K562 (cell line): Measurements from ENCODE around the gene CFHR1.

Experiments
- ATF2 ChIP-seq: sonication (generic); formaldehyde crosslinking; IDR thresholded peaks from 2 replicates; pipeline ENCODE4 v1.8.1; 2022; ENCODE audit warnings: missing genetic modification reagents
- BACH1 ChIP-seq: fragments of 200-800 bp; sonication (Bioruptor generic); IDR thresholded peaks from 2 replicates; pipeline ENCODE4 v1.6.1; 2016; ENCODE audit warnings: missing genetic modification characterization, missing compliant biosample characterization
- CCAR2 ChIP-seq: fragments of 200-400 bp; formaldehyde crosslinking; IDR thresholded peaks from 2 replicates; pipeline ENCODE4 v1.6.1; 2017; ENCODE audit warnings: mild to moderate bottlenecking, low read depth, low read length
- CTCF ChIP-seq, 3 experiments: IDR thresholded peaks in 2 of 3; conservative IDR thresholded peaks in 1 of 3; 2 replicates each; pipeline ENCODE4 v1.5.1; 2011 to 2012; ENCODE audit warnings: low read length in 3 of 3, mild to moderate bottlenecking in 3 of 3, control low read depth in 2 of 3, improper control_type of control experiment in 1 of 3, inconsistent platforms in 1 of 3, low read depth in 1 of 3, mixed read lengths in 1 of 3, moderate library complexity in 1 of 3; ENCODE audit not compliant: insufficient read depth in 2 of 3
- MAFK ChIP-seq: IDR thresholded peaks from 2 replicates; pipeline ENCODE4 v1.6.1; 2011; ENCODE audit warnings: low read length, improper control_type of control experiment
- NR1H2 ChIP-seq: sonication (generic); formaldehyde crosslinking; IDR thresholded peaks from 2 replicates; pipeline ENCODE4 v1.4.0; 2020; ENCODE audit warnings: mild to moderate bottlenecking, missing genetic modification reagents
- RAD51 ChIP-seq: fragments of 450-650 bp; IDR thresholded peaks from 2 replicates; pipeline ENCODE4 v1.7.1; 2016; ENCODE audit warnings: low read depth, mild to moderate bottlenecking, borderline replicate concordance
- ZNF431 ChIP-seq: sonication (generic); formaldehyde crosslinking; IDR thresholded peaks from 2 replicates; pipeline ENCODE4 v1.8.0; 2022; ENCODE audit warnings: mild to moderate bottlenecking, missing genetic modification reagents

DNA sequence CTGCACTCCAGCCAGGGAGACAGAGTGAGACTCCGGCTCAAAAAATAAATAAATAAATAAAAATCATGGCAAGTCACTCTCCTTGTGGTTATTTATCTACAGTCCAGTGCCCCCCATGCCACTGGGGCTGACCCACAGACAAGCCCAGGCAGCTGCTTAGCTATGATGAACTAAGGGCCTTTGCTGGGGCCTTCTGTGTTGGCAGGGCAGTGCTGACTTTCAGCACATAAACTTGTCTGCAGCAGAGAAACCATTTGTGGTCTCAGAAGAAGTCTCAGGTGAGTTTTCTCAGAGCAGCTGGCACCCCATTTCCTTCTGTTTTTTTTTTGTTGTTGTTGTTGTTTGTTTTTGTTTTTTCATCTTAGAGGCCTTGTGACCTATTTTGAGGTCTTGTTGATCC lies 47.4 kb downstream of the CFHR1 start:
- TF ChIP-seq BACH1 (tag): no peak
- TF ChIP-seq CCAR2: no peak
- TF ChIP-seq ZNF431 (CRISPR knock-in tag): no peak
- no peak for TF ChIP-seq CTCF (IDR thresholded peaks at IDR 0.05 in 2 of 3, conservative IDR thresholded peaks at IDR 0.05 in 1 of 3; ENCODE audit: insufficient read depth in 2 of 3, low read depth in 1 of 3, low read length in 3 of 3)
- TF ChIP-seq ATF2: no peak
- TF ChIP-seq MAFK: no peak
- no peak for TF ChIP-seq NR1H2 (CRISPR knock-in tag)
- TF ChIP-seq RAD51: no peak
